Measurements from ENCODE around the gene HLF.

GRCh38 chr17:55350825-55351205 lies 86.1 kb downstream of the HLF start:
- no peak for TF ChIP-seq CTCF (conservative IDR thresholded peaks at IDR 0.05; ENCODE audit: low read depth in 2 of 2)
- TF ChIP-seq ETS1 (IDR thresholded peaks at IDR 0.05) = no peak
- 0 out of 2 replicates have a peak, but pooled peaks have one; percentile 29 for TF ChIP-seq CREB1 (CRISPR knock-in tag; IDR thresholded peaks at IDR 0.05; ENCODE audit: low read depth)
- TF ChIP-seq JUNB (IDR thresholded peaks at IDR 0.05; ENCODE audit: unreplicated experiment) = no peak
- no peak for TF ChIP-seq POLR2AphosphoS5 (IDR thresholded peaks at IDR 0.05; ENCODE audit: low read depth)
- TF ChIP-seq EZH2 (IDR thresholded peaks at IDR 0.05; ENCODE audit: low read depth, unreplicated experiment) = no peak
- TF ChIP-seq REST (IDR thresholded peaks at IDR 0.05; ENCODE audit: unreplicated experiment) = no peak
- no peak for TF ChIP-seq EZH2phosphoT487 (IDR thresholded peaks at IDR 0.05; ENCODE audit: unreplicated experiment)
- TF ChIP-seq ZNF331 (CRISPR knock-in tag; IDR thresholded peaks at IDR 0.05; ENCODE audit: low read depth) = no peak
- no peak for TF ChIP-seq ZNF114 (CRISPR knock-in tag; IDR thresholded peaks at IDR 0.05)
- 0 out of 2 replicates have a peak, but pooled peaks have one; percentile 5 for TF ChIP-seq NANOG (IDR thresholded peaks at IDR 0.05; ENCODE audit: borderline replicate concordance)
- no peak for TF ChIP-seq STAT1 (IDR thresholded peaks at IDR 0.05; ENCODE audit: unreplicated experiment)

Measured in GM23338 (cell line).